SK-N-SH (cell line): ENCODE results near the gene MCM8. TPM values are rescaled to one million over a fixed set of nuclear protein-coding genes. Genes with fewer than 3 reads are reported as not detected.

Experiments used
- CTCF ChIA-PET: fragments of 300-600, 350-600 bp; formaldehyde crosslinking; extraction: SDS; loops from one replicate; lab custom pipeline; 2021; lab: Yijun Ruan, JAX
- POLR2A ChIA-PET: fragments of 350-600 bp; sonication (Branson Sonifier 250); formaldehyde crosslinking; extraction: SDS; loops from one replicate; lab custom pipeline; 2020; ENCODE audit warnings: antibody characterized with exemption, inconsistent platforms; lab: Yijun Ruan, JAX
- DNase-seq: peaks from one replicate; pipeline ENCODE4 v3.0.0; 2012
- H2AFZ ChIP-seq: fragments of 200-600 bp; sonication (generic); 2 replicates; pipeline ENCODE4 v1.8.1; 2016; ENCODE audit warnings: antibody characterized with exemption, mild to moderate bottlenecking, low read depth
- H3F3A ChIP-seq: fragments of 200-600 bp; sonication (generic); replicated peaks from 2 replicates; pipeline ENCODE3; 2016; ENCODE audit warnings: antibody characterized with exemption, mild to moderate bottlenecking; ENCODE audit not compliant: insufficient read depth
- H3K27ac ChIP-seq, 2 experiments: fragments of 200-500 bp in 1 of 2; fragments of 200-600 bp in 1 of 2; sonication (Bioruptor generic) in 1 of 2; sonication (generic), shearing (Covaris generic) in 1 of 2; 2 replicates each; pipeline versions ENCODE4 v1.5.1 to v1.6.1; 2014 to 2016; ENCODE audit warnings: low read depth in 2 of 2, inconsistent platforms in 1 of 2, low read length in 1 of 2, mild to moderate bottlenecking in 1 of 2, mixed read lengths in 1 of 2
- H3K27me3 ChIP-seq: fragments of 200-600 bp; sonication (generic), shearing (Covaris generic); 2 replicates; pipeline ENCODE4 v1.6.1; 2016; ENCODE audit warnings: mixed run types; ENCODE audit not compliant: insufficient read depth
- H3K36me3 ChIP-seq, 2 experiments: fragments of 200-500 bp in 1 of 2; fragments of 200-600 bp in 1 of 2; sonication (Bioruptor generic) in 1 of 2; sonication (generic) in 1 of 2; replicated peaks in 1 of 2; 2 replicates each; pipeline versions ENCODE3 to v1.5.1; 2014 to 2016; ENCODE audit warnings: low read length in 1 of 2, mild to moderate bottlenecking in 1 of 2; ENCODE audit not compliant: insufficient read depth in 2 of 2, control insufficient read depth in 1 of 2
- H3K4me1 ChIP-seq, 2 experiments: fragments of 200-500 bp in 1 of 2; fragments of 200-600 bp in 1 of 2; sonication (Bioruptor generic) in 1 of 2; sonication (generic), shearing (Covaris generic) in 1 of 2; 2 replicates each; pipeline versions ENCODE4 v1.5.1 to v1.6.1; 2014 to 2016; ENCODE audit warnings: low read depth in 1 of 2, low read length in 1 of 2, mixed run types in 1 of 2; ENCODE audit not compliant: insufficient read depth in 2 of 2, control insufficient read depth in 1 of 2
- H3K4me2 ChIP-seq: fragments of 200-600 bp; sonication (generic), shearing (Covaris generic); 2 replicates; pipeline ENCODE4 v1.6.1; 2017; ENCODE audit warnings: mixed run types
- H3K4me3 ChIP-seq, 2 experiments: fragments of 200-500 bp in 1 of 2; fragments of 200-600 bp in 1 of 2; sonication (Bioruptor generic) in 1 of 2; sonication (generic), shearing (Covaris generic) in 1 of 2; 2 replicates each; pipeline versions ENCODE4 v1.5.1 to v1.8.1; 2014 to 2016; ENCODE audit warnings: low read depth in 2 of 2, inconsistent platforms in 1 of 2, low read length in 1 of 2, mild to moderate bottlenecking in 1 of 2, mixed read lengths in 1 of 2, moderate library complexity in 1 of 2
- H3K79me2 ChIP-seq: fragments of 200-600 bp; sonication (generic); 2 replicates; pipeline ENCODE4 v1.8.1; 2017; ENCODE audit warnings: mild to moderate bottlenecking; ENCODE audit not compliant: insufficient read depth
- H3K9ac ChIP-seq: fragments of 200-600 bp; sonication (generic); 2 replicates; pipeline ENCODE4 v1.6.1; 2017; ENCODE audit warnings: mixed run types
- H3K9me2 ChIP-seq: fragments of 200-600 bp; sonication (generic); 2 replicates; pipeline ENCODE4 v1.6.1; 2017; ENCODE audit warnings: mixed run types
- H3K9me3 ChIP-seq: fragments of 200-600 bp; sonication (generic); 2 replicates; pipeline ENCODE4 v1.6.1; 2017; ENCODE audit warnings: mixed run types, mild to moderate bottlenecking, moderate library complexity
- H4K20me1 ChIP-seq: fragments of 200-600 bp; sonication (generic); 2 replicates; pipeline ENCODE4 v1.6.1; 2017; ENCODE audit warnings: mild to moderate bottlenecking, mixed run types; ENCODE audit not compliant: insufficient read depth
- ELF1 ChIP-seq: IDR thresholded peaks from 2 replicates; pipeline ENCODE4 v1.4.0; 2012
- FOSL2 ChIP-seq: IDR thresholded peaks from 2 replicates; pipeline ENCODE4 v1.4.0; 2012; ENCODE audit warnings: low read depth, mild to moderate bottlenecking, moderate library complexity, borderline replicate concordance
- MEF2A ChIP-seq: IDR thresholded peaks from 2 replicates; pipeline ENCODE4 v1.4.0; 2012; ENCODE audit warnings: low read depth, borderline replicate concordance
- NRF1 ChIP-seq: IDR thresholded peaks from 2 replicates; pipeline ENCODE4 v1.6.1; 2012; ENCODE audit warnings: low read depth, mild to moderate bottlenecking, low read length
- RCOR1 ChIP-seq: fragments of 150-350 bp; IDR thresholded peaks from 2 replicates; pipeline ENCODE4 v1.6.1; 2017; ENCODE audit warnings: antibody characterized with exemption, low read length
- REST ChIP-seq: IDR thresholded peaks from 2 replicates; pipeline ENCODE4 v1.6.1; 2012; ENCODE audit warnings: mild to moderate bottlenecking, low read depth, low read length, moderate library complexity
- RFX5 ChIP-seq: IDR thresholded peaks from 2 replicates; pipeline ENCODE4 v1.6.1; 2012; ENCODE audit warnings: mild to moderate bottlenecking, improper control_type of control experiment, low read length
- RXRA ChIP-seq: IDR thresholded peaks from 2 replicates; pipeline ENCODE4 v1.4.0; 2012; ENCODE audit warnings: low read depth, mild to moderate bottlenecking, borderline replicate concordance
- TAF1 ChIP-seq: IDR thresholded peaks from 2 replicates; pipeline ENCODE4 v1.6.1; 2012; ENCODE audit warnings: low read depth, mild to moderate bottlenecking, low read length, moderate library complexity, borderline replicate concordance
- TCF12 ChIP-seq: IDR thresholded peaks from 2 replicates; pipeline ENCODE4 v1.4.0; 2012
- USF1 ChIP-seq: IDR thresholded peaks from 2 replicates; pipeline ENCODE4 v1.4.0; 2012; ENCODE audit warnings: low read depth, borderline replicate concordance
- YY1 ChIP-seq: IDR thresholded peaks from 2 replicates; pipeline ENCODE4 v1.4.0; 2012; ENCODE audit warnings: low read depth, mild to moderate bottlenecking
- WGBS: methylation state at CpG from one replicate; pipeline ENCODE4 v1.1.6; 2017; ENCODE audit warnings: low lambda C conversion rate; 5-methylcytosine and 5-hydroxymethylcytosine counted together
- polyA plus RNA-seq, 3 experiments: library from polyadenylated mRNA; depleted of rRNA; stranded (reverse); fragments of >200 nt; gene quantifications; 2 replicates each; pipeline ENCODE4 v1.2.3, GENCODE V29; 2012
- TF ChIP-seq, protein P1 (sequence below): fragments of 150-350 bp; IDR thresholded peaks from 2 replicates; pipeline ENCODE4 v1.6.1; 2016; ENCODE audit warnings: mild to moderate bottlenecking, low read depth, low read length
- TF ChIP-seq, protein P2 (sequence below): IDR thresholded peaks from 2 replicates; pipeline ENCODE4; 2012

MCM8 gene
- polyA plus RNA-seq, 1 of the 3 experiments (the other 2 are of a cell fraction): 4.0 TPM

GRCh38 chr20:5979801-5980200 is 29.3 kb downstream of the MCM8 start:
- Histone ChIP-seq H2AFZ (no peak overlapping the region), H3K27ac (no peak overlapping the region), H3F3A (no peaks in the 10 kb centered on the region), H3K4me3 (no peak overlapping the region), H3K79me2 (no peaks in the 10 kb centered on the region), H3K4me2 (no peak overlapping the region), H3K36me3 (peaks cover 26 to 48% of the 10 kb centered on the region in 2 experiments), H3K27me3 (no peaks in the 10 kb centered on the region), H4K20me1 (no peaks in the 10 kb centered on the region), H3K9ac (no peak overlapping the region), H3K9me2 (no peaks in the 10 kb centered on the region), H3K9me3 (no peaks in the 10 kb centered on the region)
- CTCF ChIA-PET: interaction anchor here (1.2 kb wide), 1 partner anchor 451 kb away, joined by 3 read pairs; no protein-coding TSS in a partner anchor
- WGBS: 91% methylated on average over 4 of the region's 4 CpGs
- POLR2A ChIA-PET: no interaction called here
- no peak for TF ChIP-seq NRF1
- no peak for TF ChIP-seq USF1
- TF ChIP-seq TAF1: no peak
- TF ChIP-seq RCOR1: no peak
- TF ChIP-seq ELF1: no peak
- no peak for TF ChIP-seq FOSL2
- TF ChIP-seq, protein P1, sequence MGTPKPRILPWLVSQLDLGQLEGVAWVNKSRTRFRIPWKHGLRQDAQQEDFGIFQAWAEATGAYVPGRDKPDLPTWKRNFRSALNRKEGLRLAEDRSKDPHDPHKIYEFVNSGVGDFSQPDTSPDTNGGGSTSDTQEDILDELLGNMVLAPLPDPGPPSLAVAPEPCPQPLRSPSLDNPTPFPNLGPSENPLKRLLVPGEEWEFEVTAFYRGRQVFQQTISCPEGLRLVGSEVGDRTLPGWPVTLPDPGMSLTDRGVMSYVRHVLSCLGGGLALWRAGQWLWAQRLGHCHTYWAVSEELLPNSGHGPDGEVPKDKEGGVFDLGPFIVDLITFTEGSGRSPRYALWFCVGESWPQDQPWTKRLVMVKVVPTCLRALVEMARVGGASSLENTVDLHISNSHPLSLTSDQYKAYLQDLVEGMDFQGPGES: no peak
- TF ChIP-seq REST: no peak
- no peak for TF ChIP-seq RXRA
- no peak for TF ChIP-seq YY1
- TF ChIP-seq, all 33 proteins: peak for 0
- H3K4me1 ChIP-seq: no peaks in the 10 kb centered on the region
- no peak for DNase-seq

GRCh38 chr20:5980720-5981538 is 30.5 kb downstream of the MCM8 start:
- WGBS: 87% methylated on average over 5 of the region's 5 CpGs
- no peaks in the 10 kb centered on the region for H3K27me3 ChIP-seq
- no peaks in the 10 kb centered on the region for H3K79me2 ChIP-seq
- TF ChIP-seq, protein P2, sequence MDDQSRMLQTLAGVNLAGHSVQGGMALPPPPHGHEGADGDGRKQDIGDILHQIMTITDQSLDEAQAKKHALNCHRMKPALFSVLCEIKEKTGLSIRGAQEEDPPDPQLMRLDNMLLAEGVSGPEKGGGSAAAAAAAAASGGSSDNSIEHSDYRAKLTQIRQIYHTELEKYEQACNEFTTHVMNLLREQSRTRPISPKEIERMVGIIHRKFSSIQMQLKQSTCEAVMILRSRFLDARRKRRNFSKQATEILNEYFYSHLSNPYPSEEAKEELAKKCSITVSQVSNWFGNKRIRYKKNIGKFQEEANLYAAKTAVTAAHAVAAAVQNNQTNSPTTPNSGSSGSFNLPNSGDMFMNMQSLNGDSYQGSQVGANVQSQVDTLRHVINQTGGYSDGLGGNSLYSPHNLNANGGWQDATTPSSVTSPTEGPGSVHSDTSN: no peak
- no peak for TF ChIP-seq RFX5
- TF ChIP-seq ELF1: no peak
- no peak for TF ChIP-seq TCF12
- TF ChIP-seq MEF2A: no peak
- no peak overlapping the region for H3K27ac ChIP-seq
- ChIA-PET CTCF (interaction anchor here (0.8 to 1.6 kb wide), 3 partner anchors 9 to 452 kb away, joined by 3 to 4 read pairs (median 3); no protein-coding TSS in a partner anchor), POLR2A (interaction anchor here (1.3 kb wide), 1 partner anchor 30 kb away, joined by 5 read pairs; the partner anchor contains the start of genes MCM8 and TRMT6)
- H4K20me1 ChIP-seq: no peaks in the 10 kb centered on the region
- H3K36me3 ChIP-seq: peaks cover 26 to 50% of the 10 kb centered on the region in 2 experiments
- H3K9me3 ChIP-seq: no peaks in the 10 kb centered on the region
- DNase-seq: no peak
- no peaks in the 10 kb centered on the region for H3F3A ChIP-seq
- H3K9ac ChIP-seq: no peak overlapping the region
- H3K4me1 ChIP-seq: no peaks in the 10 kb centered on the region
- no peak overlapping the region for H2AFZ ChIP-seq
- no peaks in the 10 kb centered on the region for H3K9me2 ChIP-seq
- no peak overlapping the region for H3K4me3 ChIP-seq
- H3K4me2 ChIP-seq: no peak overlapping the region
